HS-5 (cell line): ENCODE results near the gene LRRC36.

Experiments
- DNase-seq: peaks from one replicate; pipeline ENCODE4 v3.0.0-alpha.2; 2012; ENCODE audit warnings: low read depth

The LRRC36 gene

GRCh38 chr16:67326472-67327309, at the start of gene LRRC36, which contains the start of gene KCTD19:
LRRC36 (plus strand) TSS chr16:67326815; CDS start chr16:67326863, 48 bp downstream.
KCTD19 (minus strand) TSS chr16:67326741; CDS start chr16:67326707, 34 bp downstream.
- no peak for DNase-seq

DNA sequence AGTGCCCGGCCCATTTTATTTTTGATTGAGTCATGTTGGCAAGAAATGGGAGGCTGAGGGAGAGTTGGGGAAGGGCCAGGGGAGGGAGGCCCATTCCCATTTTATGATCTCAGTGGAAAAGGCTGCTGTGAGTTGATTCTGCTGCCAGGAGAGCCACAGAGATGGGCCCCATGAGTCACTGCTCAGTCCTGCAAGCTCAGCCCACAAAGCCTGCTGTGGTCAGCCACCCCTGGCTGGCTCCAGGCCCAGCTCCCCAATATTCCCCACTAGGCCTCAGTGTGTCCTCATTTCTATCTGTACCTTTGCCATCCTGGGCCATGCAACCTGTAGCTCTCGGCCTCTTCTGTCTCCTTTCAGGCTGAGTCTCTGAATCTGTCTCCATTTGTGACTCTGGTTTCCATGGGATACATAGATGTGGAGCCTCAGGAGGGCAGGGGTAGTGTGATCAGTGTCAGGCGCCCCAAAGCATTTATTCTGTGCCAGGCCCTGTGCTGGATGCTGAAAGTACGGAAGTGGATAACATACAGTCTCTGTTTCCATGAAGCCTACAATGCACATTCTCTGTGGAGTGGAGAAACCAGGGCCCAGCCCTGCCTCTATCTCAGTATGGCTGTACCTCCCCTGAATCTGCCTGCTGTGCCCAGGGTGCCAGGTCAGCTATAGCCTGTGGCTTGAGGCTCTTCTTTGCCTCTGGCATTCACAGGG, 49.2 kb upstream of the LRRC36 start:
- peak; percentile 97 for DNase-seq

GRCh38 chr16:67277999-67278772, 48.4 kb upstream of the LRRC36 start:
- peak; percentile 64 for DNase-seq

GRCh38 chr16:67278773-67279295, 47.8 kb upstream of the LRRC36 start:
- DNase-seq: no peak

DNA sequence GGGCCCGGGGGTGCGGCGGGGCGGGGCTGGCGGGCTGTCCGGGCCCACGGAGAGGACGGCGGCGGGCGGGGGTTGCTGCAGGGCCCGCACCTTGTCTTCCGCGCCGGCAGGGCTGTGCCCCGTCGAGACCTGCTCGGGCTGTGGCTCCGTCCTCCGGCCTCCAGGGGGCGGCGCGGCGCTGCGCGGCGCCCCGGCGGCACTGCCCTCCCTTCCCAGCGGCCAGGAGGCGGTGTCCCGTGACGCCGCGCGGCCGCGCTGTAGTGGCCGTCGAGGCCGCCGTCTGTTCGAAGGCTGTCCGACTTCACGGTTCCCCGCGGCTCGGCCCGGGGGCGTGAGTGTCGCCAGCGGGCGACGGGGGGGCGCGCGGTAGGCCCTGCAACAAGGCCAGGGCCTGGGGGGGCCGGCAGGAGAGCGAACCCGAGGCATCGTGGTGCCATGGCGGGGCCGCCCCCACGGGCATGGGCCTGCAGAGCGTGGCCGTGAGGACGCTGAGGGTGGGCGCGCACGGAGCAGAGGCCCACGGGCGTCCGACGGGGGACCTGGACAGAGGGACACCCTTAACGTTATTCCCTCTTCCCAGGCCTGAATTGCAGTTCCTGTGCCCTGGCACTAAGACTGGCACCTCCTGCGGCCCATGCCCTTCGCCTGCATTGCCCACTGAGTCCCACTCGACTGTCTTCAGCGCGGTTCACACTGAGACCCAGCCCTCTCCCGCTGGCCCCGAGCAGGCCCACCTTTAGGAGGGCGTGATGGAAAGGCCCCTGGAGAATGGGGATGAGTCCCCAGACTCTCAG, 47.1 kb upstream of the LRRC36 start, which contains the start of gene PLEKHG4:
PLEKHG4 (plus strand) TSS at position 237 of the 794 bp plus-strand sequence; CDS start at position 750, 513 bp downstream.
- peak; percentile 38 for DNase-seq

- DNase-seq: no peak
Observed at GRCh38 chr16:67280090-67281015, 46.3 kb upstream of the LRRC36 start.

DNA sequence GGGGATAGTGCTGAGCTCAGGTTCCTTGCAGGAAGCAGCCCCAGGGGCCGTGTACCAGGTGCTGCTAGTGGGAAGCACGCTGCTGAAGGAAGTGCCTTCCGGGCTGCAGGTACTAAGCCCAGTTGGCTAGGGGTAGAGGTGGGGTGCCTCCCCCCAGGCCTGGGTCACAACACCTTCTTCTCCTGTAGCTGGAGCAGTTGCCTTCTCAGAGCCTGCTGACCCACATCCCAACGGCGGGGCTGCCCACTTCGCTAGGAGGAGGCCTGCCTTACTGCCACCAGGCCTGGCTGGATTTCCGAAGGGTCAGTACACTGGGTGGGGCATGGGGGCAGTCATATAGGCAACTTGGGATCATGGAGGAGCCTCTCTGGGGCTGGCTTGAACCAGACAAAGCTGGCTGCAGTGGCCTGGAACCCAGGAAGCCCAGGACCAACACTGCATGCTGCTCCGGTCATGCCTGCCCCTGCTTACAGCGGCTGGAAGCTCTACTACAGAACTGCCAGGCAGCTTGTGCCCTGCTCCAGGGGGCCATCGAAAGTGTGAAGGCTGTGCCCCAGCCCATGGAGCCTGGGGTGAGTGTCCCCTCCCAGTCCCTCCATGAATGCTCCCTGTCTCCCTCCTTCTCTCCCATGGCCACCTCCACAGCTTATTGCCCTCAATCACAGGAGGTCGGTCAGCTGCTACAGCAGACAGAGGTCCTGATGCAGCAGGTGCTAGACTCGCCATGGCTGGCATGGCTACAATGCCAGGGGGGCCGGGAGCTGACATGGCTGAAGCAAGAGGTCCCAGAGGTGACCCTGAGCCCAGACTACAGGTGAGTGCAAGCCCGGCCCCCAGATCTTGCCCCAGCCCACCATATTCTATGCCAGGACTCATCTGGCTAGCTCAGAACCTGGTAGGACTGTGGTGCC, 44.8 kb upstream of the LRRC36 start:
- DNase-seq: no peak

- no peak for DNase-seq
Observed at GRCh38 chr16:67282447-67282805, 44.2 kb upstream of the LRRC36 start.

GRCh38 chr16:67283039-67283825, 43.4 kb upstream of the LRRC36 start:
- DNase-seq: no peak

- DNase-seq: no peak
Observed at GRCh38 chr16:67283826-67284555, 42.6 kb upstream of the LRRC36 start.

GRCh38 chr16:67284699-67285646, 41.6 kb upstream of the LRRC36 start:
- DNase-seq: no peak

GRCh38 chr16:67286441-67287235, 40.0 kb upstream of the LRRC36 start:
- DNase-seq: no peak

DNA sequence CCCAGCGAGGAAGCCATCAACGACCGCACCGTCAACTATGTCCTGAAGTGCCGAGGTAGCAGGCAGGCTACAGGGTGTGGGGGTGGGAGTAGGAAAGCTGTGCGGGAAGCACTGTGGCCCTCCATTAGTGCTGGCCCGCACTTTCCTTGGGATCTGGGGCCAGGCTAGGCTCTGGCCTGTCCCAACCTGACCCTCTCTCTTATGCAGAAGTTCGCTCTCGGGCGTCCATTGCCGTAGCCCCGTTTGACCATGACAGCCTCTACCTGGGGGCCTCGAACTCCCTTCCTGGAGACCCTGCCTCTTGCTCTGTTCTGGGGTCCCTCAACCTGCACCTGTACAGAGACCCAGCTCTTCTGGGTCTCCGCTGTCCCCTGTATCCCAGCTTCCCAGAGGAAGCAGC, 38.7 kb upstream of the LRRC36 start:
- no peak for DNase-seq

GRCh38 chr16:67291461-67291860, 35.2 kb upstream of the LRRC36 start:
- no peak for DNase-seq

DNA sequence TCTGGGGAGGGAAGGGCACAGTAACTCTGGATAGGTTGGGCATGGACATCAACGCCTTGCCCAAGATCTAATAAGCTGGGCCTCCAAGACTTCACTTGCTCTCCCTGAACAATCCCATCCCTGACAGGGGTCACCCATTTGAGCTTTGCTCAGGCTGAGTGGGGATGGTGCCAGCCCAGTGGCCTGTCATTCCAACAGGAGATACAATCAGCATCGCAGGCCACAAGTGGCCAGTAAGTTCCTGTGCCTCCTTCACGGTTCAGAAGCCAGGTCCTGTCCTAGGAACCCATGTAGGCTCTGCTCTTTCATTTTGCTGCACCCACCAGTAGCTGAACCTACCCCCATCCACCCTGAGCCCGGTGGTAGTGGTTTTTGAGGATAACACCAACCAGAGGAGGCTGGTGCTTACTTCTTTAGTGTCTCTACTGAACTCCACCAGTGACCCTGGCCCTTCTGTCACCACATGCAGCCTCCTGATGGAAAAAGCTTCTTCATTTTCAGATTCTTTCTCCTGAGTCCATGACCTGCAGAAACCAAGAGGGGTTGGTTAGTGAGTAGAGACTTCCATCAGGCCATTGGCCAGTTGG, 32.4 kb upstream of the LRRC36 start:
- no peak for DNase-seq
